K562 (cell line): Measurements from ENCODE around the gene KNL1. TPM values are rescaled to one million over a fixed set of nuclear protein-coding genes. Genes with fewer than 3 reads are reported as not detected.

Experiments
- BRCA1 ChIP-seq, 2 experiments: fragments of 450-650 bp in 1 of 2; sonication (generic) in 1 of 2; formaldehyde crosslinking in 1 of 2; IDR thresholded peaks; 2 replicates each; pipeline versions ENCODE4 v1.5.0 to v1.6.1; 2017 to 2020; ENCODE audit warnings: mild to moderate bottlenecking in 1 of 2, missing genetic modification reagents in 1 of 2
- CBX8 ChIP-seq: fragments of 200-600 bp; sonication (generic); IDR thresholded peaks from 2 replicates; pipeline ENCODE4 v1.6.1; 2012; ENCODE audit warnings: borderline replicate concordance, mixed run types, low read depth, mild to moderate bottlenecking, moderate library complexity, mixed read lengths, low read length, control low read depth, inconsistent platforms; ENCODE audit not compliant: poor library complexity, severe bottlenecking; ENCODE audit errors: extremely low read depth
- ETV5 ChIP-seq: sonication (generic); formaldehyde crosslinking; IDR thresholded peaks from 2 replicates; pipeline ENCODE4 v1.4.0; 2020; ENCODE audit warnings: low read depth, mild to moderate bottlenecking, missing genetic modification reagents
- HDAC8 ChIP-seq: fragments of 450-650 bp; IDR thresholded peaks from 2 replicates; pipeline ENCODE4 v1.6.1; 2016; ENCODE audit warnings: mild to moderate bottlenecking, missing genetic modification characterization, moderate library complexity, missing compliant biosample characterization
- HNRNPUL1 ChIP-seq: fragments of 200-400 bp; formaldehyde crosslinking; IDR thresholded peaks from 2 replicates; pipeline ENCODE4 v1.6.1; 2017; ENCODE audit warnings: low read length
- ILF3 ChIP-seq: fragments of 450-650 bp; IDR thresholded peaks from 2 replicates; pipeline ENCODE4 v1.6.1; 2018; ENCODE audit warnings: antibody characterized with exemption, mild to moderate bottlenecking, moderate library complexity, borderline replicate concordance
- MCM7 ChIP-seq, 2 experiments: fragments of 450-650 bp; IDR thresholded peaks; 2 replicates each; pipeline ENCODE4 v1.6.1; 2016 to 2018
- MED1 ChIP-seq: sonication (generic); formaldehyde crosslinking; IDR thresholded peaks from 2 replicates; pipeline ENCODE4 v1.8.1; 2023; ENCODE audit warnings: missing genetic modification reagents, borderline replicate concordance
- NCOA1 ChIP-seq: fragments of 450-650 bp; IDR thresholded peaks from 2 replicates; pipeline ENCODE4 v1.6.1; 2016; ENCODE audit warnings: low read depth
- NFRKB ChIP-seq: fragments of 450-650 bp; IDR thresholded peaks from 2 replicates; pipeline ENCODE4 v1.6.1; 2016; ENCODE audit warnings: low read depth
- PCBP1 ChIP-seq: fragments of 200-400 bp; formaldehyde crosslinking; IDR thresholded peaks from 2 replicates; pipeline ENCODE4 v1.6.1; 2018; ENCODE audit warnings: mild to moderate bottlenecking, low read depth, low read length; ENCODE audit not compliant: poor library complexity, severe bottlenecking
- RBM14 ChIP-seq: fragments of 200-400 bp; formaldehyde crosslinking; IDR thresholded peaks from 2 replicates; pipeline ENCODE4 v1.6.1; 2018; ENCODE audit warnings: low read depth, mild to moderate bottlenecking, low read length, moderate library complexity, borderline replicate concordance; ENCODE audit not compliant: insufficient read depth
- RNF2 ChIP-seq: sonication (generic); IDR thresholded peaks from 2 replicates; pipeline ENCODE4 v1.6.1; 2016
- SMAD3 ChIP-seq: fragments of 450-650 bp; formaldehyde crosslinking; conservative IDR thresholded peaks from 2 replicates; pipeline ENCODE4 v1.4.0; 2020; ENCODE audit warnings: mild to moderate bottlenecking
- SP1 ChIP-seq: sonication (generic); formaldehyde crosslinking; IDR thresholded peaks from 2 replicates; pipeline ENCODE4 v1.8.1; 2022; ENCODE audit warnings: mild to moderate bottlenecking, missing genetic modification reagents
- TRIM24 ChIP-seq, 2 experiments: fragments of 450-650 bp; IDR thresholded peaks; 2 replicates each; pipeline ENCODE4 v1.6.1; 2016
- ZNF3 ChIP-seq: fragments of 250-450 bp; sonication (Bioruptor Pico); IDR thresholded peaks from 2 replicates; pipeline ENCODE4 v1.5.0; 2021; ENCODE audit warnings: mild to moderate bottlenecking, moderate library complexity
- ZNF507 ChIP-seq: conservative IDR thresholded peaks from 2 replicates; pipeline ENCODE4 v1.6.1; 2017; ENCODE audit warnings: missing genetic modification characterization, missing compliant biosample characterization
- ZNF707 ChIP-seq: fragments of 250-450 bp; sonication (Bioruptor Pico); conservative IDR thresholded peaks from 2 replicates; pipeline ENCODE4 v1.8.0; 2022; ENCODE audit warnings: inconsistent platforms, mild to moderate bottlenecking, moderate library complexity
- polyA plus RNA-seq, 8 experiments: library from polyadenylated mRNA; depleted of rRNA in 4 of 8; stranded (reverse) in 5 of 8; unstranded in 3 of 8; fragments of >200 nt; fragmentation: Nextera tagmentation in 2 of 8; fragmentation: Illumina TruSeq in 1 of 8; extraction: Ambion mirVana in 2 of 8; extraction: Trizol in 1 of 8; gene quantifications; 2 replicates each; pipeline versions ENCODE4 v1.2.1 to v1.2.3, GENCODE V29; 2011 to 2014; ENCODE audit warnings: inconsistent platforms in 1 of 8, missing spikeins in 1 of 8
- total RNA-seq, 7 experiments: library from RNA; depleted of rRNA in 6 of 7; stranded (reverse); fragments of >200 nt in 6 of 7; fragmentation: Illumina TruSeq in 2 of 7; extraction: Trizol in 2 of 7; gene quantifications; 2 replicates each; pipeline versions ENCODE4 v1.2.1 to v1.2.3, GENCODE V29; 2011 to 2021; ENCODE audit warnings: low replicate concordance in 1 of 7
- TF ChIP-seq, protein P1 (sequence below): IDR thresholded peaks from 3 replicates; pipeline ENCODE4 v1.6.1; 2011; ENCODE audit warnings: borderline replicate concordance, mild to moderate bottlenecking, moderate library complexity; ENCODE audit not compliant: insufficient read length; ENCODE audit errors: extremely low read depth
- TF ChIP-seq, protein P2 (sequence below): fragments of 450-650 bp; IDR thresholded peaks from 2 replicates; pipeline ENCODE4 v1.6.1; 2018; ENCODE audit warnings: mild to moderate bottlenecking, low read depth; ENCODE audit not compliant: partially characterized antibody
- TF ChIP-seq, protein P3 (sequence below), 3 experiments: IDR thresholded peaks in 2 of 3; conservative IDR thresholded peaks in 1 of 3; 2 replicates each; pipeline ENCODE4 v1.5.1; 2011 to 2012; ENCODE audit warnings: low read length in 3 of 3, mild to moderate bottlenecking in 3 of 3, control low read depth in 2 of 3, improper control_type of control experiment in 1 of 3, inconsistent platforms in 1 of 3, low read depth in 1 of 3, mixed read lengths in 1 of 3, moderate library complexity in 1 of 3; ENCODE audit not compliant: insufficient read depth in 2 of 3

Gene KNL1
- total and polyA plus RNA-seq, 9 of the 15 experiments (the other 6 are each of a cell fraction or from before 2014, with no cell fraction given) = 14.5 to 65.4 (median 34.6) TPM

GRCh38 chr15:40558952-40559742 is 34.9 kb upstream of the KNL1 start (continued):
- TF ChIP-seq, protein P1, sequence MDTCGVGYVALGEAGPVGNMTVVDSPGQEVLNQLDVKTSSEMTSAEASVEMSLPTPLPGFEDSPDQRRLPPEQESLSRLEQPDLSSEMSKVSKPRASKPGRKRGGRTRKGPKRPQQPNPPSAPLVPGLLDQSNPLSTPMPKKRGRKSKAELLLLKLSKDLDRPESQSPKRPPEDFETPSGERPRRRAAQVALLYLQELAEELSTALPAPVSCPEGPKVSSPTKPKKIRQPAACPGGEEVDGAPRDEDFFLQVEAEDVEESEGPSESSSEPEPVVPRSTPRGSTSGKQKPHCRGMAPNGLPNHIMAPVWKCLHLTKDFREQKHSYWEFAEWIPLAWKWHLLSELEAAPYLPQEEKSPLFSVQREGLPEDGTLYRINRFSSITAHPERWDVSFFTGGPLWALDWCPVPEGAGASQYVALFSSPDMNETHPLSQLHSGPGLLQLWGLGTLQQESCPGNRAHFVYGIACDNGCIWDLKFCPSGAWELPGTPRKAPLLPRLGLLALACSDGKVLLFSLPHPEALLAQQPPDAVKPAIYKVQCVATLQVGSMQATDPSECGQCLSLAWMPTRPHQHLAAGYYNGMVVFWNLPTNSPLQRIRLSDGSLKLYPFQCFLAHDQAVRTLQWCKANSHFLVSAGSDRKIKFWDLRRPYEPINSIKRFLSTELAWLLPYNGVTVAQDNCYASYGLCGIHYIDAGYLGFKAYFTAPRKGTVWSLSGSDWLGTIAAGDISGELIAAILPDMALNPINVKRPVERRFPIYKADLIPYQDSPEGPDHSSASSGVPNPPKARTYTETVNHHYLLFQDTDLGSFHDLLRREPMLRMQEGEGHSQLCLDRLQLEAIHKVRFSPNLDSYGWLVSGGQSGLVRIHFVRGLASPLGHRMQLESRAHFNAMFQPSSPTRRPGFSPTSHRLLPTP = no peak
- no peak for TF ChIP-seq SMAD3
- TF ChIP-seq, protein P2, sequence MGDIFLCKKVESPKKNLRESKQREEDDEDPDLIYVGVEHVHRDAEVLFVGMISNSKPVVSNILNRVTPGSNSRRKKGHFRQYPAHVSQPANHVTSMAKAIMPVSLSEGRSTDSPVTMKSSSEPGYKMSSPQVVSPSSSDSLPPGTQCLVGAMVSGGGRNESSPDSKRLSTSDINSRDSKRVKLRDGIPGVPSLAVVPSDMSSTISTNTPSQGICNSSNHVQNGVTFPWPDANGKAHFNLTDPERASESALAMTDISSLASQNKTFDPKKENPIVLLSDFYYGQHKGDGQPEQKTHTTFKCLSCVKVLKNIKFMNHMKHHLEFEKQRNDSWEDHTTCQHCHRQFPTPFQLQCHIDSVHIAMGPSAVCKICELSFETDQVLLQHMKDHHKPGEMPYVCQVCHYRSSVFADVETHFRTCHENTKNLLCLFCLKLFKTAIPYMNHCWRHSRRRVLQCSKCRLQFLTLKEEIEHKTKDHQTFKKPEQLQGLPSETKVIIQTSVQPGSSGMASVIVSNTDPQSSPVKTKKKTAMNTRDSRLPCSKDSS = no peak
- no peak for TF ChIP-seq ZNF507
- TF ChIP-seq ILF3 = no peak
- peak; percentile 67; the same call in 1 of the 2 replicates for TF ChIP-seq SP1
- TF ChIP-seq HNRNPUL1 = no peak
- TF ChIP-seq RBM14 = no peak
- TF ChIP-seq, protein P3, sequence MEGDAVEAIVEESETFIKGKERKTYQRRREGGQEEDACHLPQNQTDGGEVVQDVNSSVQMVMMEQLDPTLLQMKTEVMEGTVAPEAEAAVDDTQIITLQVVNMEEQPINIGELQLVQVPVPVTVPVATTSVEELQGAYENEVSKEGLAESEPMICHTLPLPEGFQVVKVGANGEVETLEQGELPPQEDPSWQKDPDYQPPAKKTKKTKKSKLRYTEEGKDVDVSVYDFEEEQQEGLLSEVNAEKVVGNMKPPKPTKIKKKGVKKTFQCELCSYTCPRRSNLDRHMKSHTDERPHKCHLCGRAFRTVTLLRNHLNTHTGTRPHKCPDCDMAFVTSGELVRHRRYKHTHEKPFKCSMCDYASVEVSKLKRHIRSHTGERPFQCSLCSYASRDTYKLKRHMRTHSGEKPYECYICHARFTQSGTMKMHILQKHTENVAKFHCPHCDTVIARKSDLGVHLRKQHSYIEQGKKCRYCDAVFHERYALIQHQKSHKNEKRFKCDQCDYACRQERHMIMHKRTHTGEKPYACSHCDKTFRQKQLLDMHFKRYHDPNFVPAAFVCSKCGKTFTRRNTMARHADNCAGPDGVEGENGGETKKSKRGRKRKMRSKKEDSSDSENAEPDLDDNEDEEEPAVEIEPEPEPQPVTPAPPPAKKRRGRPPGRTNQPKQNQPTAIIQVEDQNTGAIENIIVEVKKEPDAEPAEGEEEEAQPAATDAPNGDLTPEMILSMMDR (IDR thresholded peaks at IDR 0.05 in 2 of 3, conservative IDR thresholded peaks at IDR 0.05 in 1 of 3; ENCODE audit: insufficient read depth in 2 of 3, low read depth in 1 of 3, low read length in 3 of 3) = no peak
- no peak for TF ChIP-seq NFRKB
- TF ChIP-seq PCBP1 = no peak
- TF ChIP-seq MED1 (CRISPR knock-in tag) = no peak
- no peak for TF ChIP-seq ZNF707 (CRISPR knock-in tag)
- TF ChIP-seq ZNF3 (CRISPR knock-in tag) = no peak
- TF ChIP-seq ETV5 = peak; percentile 35; the same call in 1 of the 2 replicates
- peak; percentile 68; the same call in 1 of the 2 replicates for TF ChIP-seq RNF2
- TF ChIP-seq MCM7 (IDR thresholded peaks at IDR 0.05) = no peak
- TF ChIP-seq CBX8 = no peak
- no peak for TF ChIP-seq HDAC8 (tag)
- TF ChIP-seq BRCA1 (IDR thresholded peaks at IDR 0.05) = no peak
- TF ChIP-seq BRCA1 (CRISPR knock-in tag; IDR thresholded peaks at IDR 0.05) = no peak
- TF ChIP-seq NCOA1 = peak; percentile 69; the same call in 1 of the 2 replicates
- peak; percentile 93 to 96 for TF ChIP-seq TRIM24 (IDR thresholded peaks at IDR 0.05)
